NCI-H345 treated with DMSO at 0.1 percent for 48 hours (cell line): Measurements from ENCODE around the gene DCDC1.

Experiments used
- DNase-seq: peaks from one replicate; lab custom pipeline; 2025; ENCODE audit not compliant: unreplicated experiment; lab: John Stamatoyannopoulos, UW

DCDC1 gene

DNA sequence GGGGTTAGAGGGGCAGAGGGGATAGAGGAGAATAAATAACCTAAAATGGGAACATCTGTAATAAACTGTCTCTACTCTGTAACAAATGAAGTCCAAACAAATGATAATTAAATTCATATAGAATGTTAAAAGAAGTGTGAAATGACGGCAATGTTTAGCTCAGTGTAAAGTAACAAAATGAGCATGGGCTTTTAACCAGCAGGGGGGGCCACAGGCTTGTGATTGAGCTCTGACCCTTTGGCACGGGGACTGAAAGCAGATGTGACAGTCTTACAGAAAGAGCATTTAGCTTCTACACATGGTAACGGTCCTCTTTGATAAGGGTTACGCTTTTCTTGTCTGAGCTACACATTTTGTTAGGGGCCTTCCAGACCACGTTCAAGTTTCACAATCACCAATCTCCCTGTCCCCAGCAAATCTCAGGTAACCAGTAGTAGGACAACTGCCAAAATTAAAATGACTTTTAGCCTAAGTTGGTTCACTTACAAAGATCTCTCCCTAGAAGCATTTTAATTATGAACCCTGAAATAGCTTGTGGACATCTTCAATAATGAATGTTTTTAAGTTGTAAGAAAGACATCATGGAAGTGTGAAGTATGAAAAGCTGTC is 262.5 kb downstream of the DCDC1 start:
- DNase-seq = peak; percentile 11

GRCh38 chr11:31106326-31106725 is 263.2 kb downstream of the DCDC1 start:
- DNase-seq = no peak

GRCh38 chr11:31102875-31103274 is 266.7 kb downstream of the DCDC1 start:
- no peak for DNase-seq

- DNase-seq = no peak
Observed at GRCh38 chr11:31102316-31102715, 267.2 kb downstream of the DCDC1 start.

GRCh38 chr11:31096191-31096805 is 273.2 kb downstream of the DCDC1 start:
- no peak for DNase-seq

DNA sequence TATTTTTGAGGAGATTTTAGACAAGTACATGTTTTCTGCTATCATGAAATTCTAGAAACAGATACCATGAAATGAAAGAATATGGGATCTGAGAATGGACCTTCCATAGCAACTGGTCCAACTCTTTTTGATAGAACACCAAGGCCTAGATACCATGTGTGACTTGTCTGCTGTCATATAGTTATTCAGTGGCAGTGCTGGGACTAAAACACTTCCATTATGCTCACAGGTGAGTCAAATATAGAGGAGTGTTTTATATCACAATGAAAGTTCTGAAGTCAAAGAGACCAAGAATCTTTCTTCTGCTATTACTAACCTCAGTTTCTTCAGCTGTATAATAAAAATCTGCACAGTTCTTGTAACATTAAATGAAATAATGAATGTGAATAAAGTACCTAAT is 276.9 kb downstream of the DCDC1 start:
- no peak for DNase-seq

DNA sequence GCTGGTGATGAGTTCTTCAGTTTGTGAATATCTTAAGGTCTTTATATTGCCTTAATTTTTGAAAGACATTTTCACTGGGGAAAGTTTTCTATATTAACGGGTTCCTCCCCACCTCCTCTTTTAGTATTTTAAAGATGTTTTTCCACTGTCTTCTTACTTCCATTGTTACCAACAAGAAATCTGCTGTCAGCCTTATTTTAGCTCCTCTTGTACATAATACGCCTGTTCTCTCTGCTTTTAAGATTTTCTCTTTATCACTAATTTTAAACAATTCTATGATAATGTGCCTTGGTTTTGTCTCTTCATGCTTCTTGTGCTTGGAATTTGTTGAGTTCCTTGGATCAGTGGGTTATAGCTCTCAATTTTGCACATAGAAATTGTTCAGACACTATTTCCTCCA is 280.4 kb downstream of the DCDC1 start:
- DNase-seq = no peak

DNA sequence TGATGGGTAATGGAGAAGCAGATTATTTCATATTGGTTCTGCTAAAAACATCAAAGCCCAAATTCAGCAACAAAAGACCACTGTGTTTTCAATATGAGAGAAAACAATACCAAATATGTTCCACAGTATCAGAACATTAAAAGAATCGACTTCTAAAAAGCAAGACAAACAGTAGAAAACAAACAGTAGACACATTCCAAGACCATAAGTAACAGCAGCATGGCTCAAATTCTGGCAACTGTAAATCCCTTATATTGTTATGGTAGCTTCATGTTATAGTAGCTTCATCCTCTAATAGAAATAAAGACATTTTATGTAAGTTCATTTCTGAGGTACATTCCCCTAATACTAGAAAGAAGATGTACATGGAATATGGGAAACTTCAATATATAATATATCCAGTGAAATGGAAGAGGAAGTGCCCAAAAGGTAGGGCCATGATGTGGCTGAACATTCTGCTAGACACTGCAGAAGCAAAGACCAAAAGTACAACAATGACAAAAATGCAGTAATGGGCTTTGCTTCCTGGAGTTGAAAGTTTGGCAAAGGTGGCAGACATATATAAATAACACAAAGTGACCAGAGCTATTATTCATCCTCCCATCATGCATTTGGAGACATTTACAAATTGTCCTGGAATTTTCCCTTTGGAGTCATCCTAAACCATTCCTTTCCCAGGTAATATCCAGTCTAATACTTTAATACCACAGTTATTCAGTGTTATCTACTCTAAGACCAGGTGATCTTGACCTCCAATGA is 299.9 kb downstream of the DCDC1 start:
- DNase-seq = no peak

DNA sequence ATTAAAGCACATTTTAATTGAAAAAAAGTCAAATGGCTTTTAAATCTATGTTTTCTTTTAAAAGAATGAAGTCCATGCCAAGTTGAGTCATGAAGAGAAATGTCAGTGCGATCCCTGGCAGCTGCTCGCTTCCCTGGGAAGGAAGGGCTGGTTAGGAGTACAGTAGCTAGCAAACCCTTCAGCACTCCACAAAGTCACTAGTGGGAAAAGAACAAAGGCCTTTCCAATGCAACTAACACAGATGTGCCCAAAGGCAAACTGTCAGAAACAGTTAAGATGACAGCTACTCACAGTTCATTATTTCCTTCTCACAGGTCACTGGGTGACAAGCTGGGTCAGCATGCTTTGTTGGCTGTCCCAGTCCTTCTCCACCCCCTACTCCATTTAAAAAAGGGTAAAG is 308.7 kb downstream of the DCDC1 start:
- no peak for DNase-seq

- no peak for DNase-seq
Observed at GRCh38 chr11:31059529-31059928, 310.0 kb downstream of the DCDC1 start.

- DNase-seq = peak; percentile 75
Observed at GRCh38 chr11:31050061-31050765, 319.3 kb downstream of the DCDC1 start.

DNA sequence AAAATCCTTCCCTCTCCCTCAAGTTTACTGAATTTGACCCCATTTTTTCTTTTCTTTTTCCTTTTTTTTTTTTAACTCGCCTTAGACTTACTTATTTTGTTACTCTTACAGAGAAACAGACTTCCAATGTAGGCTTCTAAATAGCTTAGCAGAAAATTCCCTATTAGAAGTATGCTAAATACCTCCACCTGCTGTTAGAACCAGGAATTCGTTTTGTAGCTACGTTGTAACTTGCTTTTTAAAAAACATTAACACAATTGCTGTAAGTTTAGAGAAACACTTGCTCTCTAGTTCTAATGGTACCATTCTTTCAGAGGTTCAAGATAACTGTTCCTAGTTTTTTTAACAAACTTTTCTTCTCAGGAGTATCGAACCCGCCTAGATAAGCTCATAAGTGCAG is 324.2 kb downstream of the DCDC1 start:
- DNase-seq = no peak

DNA sequence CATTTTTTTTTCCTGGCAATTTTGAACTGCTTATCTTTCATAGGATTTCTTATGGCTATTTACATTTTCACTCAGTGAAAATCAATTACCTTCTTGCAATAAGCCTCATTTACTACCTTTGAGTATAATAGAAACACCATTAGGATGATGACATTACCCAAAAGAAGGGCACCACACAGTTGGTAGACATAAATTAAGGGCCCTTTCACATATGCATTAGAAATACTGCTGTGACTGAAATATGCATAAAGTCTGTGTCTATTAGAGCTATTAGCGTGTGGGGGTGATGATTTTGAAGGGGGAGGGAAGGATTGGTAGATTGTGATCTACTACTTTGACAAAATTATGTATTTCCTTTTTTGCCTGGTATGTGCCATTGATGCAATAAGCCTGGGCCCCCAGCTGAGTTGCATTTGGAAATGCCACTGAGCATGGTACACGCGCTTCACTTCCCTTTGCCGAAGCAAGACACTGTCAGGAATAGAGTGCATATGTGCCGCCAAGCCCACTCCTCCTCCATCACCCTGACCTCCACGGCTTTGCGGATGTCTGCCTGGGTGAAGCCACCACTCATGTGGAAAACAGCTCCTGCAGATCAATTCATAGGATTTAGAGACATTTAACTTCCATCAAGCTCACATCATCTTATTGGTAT is 339.3 kb downstream of the DCDC1 start:
- no peak for DNase-seq

DNA sequence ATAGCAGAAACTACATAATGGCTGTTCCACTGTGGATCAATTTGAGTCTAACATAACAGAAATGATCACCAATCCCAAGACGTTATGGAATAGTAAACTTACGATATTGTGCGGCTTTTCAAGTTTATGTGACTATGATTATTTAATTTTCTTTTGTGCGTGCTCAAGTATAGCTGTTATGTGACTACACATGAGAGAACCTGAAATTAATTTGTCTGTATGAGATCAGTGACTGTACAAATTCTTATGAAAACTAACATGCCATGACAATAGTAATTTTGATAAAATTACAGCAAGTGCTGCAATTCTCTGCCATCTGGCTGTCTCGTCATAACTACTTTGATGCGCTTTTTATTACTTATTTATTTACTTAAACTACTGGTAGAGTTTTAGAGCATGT is 343.2 kb downstream of the DCDC1 start:
- DNase-seq = no peak

- no peak for DNase-seq
Observed at GRCh38 chr11:31022080-31022479, 347.5 kb downstream of the DCDC1 start.

DNA sequence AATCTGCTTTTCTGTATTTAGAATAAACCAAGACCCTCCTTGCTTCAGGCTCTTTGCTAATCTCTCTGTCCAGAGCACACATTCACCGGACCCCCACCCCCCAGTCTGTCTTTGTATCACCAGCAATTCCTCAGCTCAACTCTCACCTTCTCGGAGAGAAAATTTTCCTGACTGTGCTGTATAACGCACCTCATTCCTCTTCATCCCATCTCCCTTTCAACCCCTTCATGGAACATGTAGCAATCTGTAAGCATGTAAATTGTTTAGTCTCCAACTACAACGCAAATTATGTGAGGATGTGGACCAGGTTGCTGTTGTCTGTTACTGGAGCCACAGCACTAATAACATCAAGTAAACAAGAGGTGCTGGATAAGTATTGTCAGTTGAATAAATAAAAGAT is 349.8 kb downstream of the DCDC1 start:
- no peak for DNase-seq

GRCh38 chr11:31005202-31005601 is 364.3 kb downstream of the DCDC1 start:
- DNase-seq = no peak

DNA sequence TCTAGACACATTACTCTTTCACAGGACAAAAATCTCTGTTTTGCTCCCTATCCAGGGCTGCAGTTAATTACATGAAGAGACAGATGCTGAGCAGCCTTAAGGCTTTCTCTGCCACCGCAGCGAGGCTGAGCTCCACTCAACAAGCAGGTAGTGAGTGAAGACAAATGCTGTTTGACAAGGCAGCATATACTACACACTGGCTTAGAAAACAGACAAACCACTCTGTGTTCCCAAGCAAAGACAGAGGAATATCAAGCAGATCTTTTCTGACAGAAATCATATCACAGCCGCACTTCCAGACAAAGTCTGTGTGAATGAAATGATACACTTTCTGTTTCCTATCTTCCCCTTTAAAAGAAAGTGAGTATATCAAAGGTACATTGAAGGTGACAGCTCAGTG is 368.1 kb downstream of the DCDC1 start:
- no peak for DNase-seq

DNA sequence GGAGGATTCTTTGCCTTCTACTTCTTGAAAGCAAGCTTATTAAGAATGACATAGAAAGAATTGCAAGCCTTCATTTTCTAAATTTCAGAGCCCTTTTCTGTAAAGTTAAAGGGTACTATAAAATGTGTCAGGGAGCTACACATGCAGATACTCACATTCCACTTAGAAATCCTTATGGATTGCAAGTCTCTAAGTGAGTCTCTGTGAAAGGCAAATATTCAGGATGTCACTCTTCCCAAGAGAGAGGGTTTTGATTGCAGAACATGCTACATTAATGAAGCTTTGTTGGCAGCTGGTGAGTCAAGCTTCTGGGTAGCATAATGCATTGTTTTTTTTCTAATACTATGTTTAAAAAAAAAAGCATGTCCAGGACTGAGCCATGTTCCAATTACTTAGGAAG is 369.2 kb downstream of the DCDC1 start:
- no peak for DNase-seq

- DNase-seq = no peak
Observed at GRCh38 chr11:30992513-30992849, 377.1 kb downstream of the DCDC1 start.

GRCh38 chr11:30991802-30992512 is 377.6 kb downstream of the DCDC1 start:
- DNase-seq = no peak
